HepG2 (cell line): ENCODE measurements around the gene BPIFB2. TPM values are rescaled to one million over a fixed set of nuclear protein-coding genes. Genes with fewer than 3 reads are reported as not detected.

Experiments used
- ATM ChIP-seq: fragments of 450-650 bp; IDR thresholded peaks from 2 replicates; pipeline ENCODE4 v1.7.1; 2017; ENCODE audit warnings: mild to moderate bottlenecking, borderline replicate concordance
- ETS1 ChIP-seq: sonication (generic); formaldehyde crosslinking; IDR thresholded peaks from 2 replicates; pipeline ENCODE4 v1.4.0; 2020; ENCODE audit warnings: missing genetic modification reagents
- HOXA3 ChIP-seq: sonication (generic); formaldehyde crosslinking; IDR thresholded peaks from 2 replicates; pipeline ENCODE4 v1.5.0; 2020; ENCODE audit warnings: missing genetic modification reagents
- KDM5A ChIP-seq: fragments of 200-600 bp; sonication (generic); IDR thresholded peaks from 2 replicates; pipeline ENCODE4 v1.7.0; 2018; ENCODE audit warnings: antibody characterized with exemption, mild to moderate bottlenecking, low read length, borderline replicate concordance
- MIER3 ChIP-seq: IDR thresholded peaks from 2 replicates; pipeline ENCODE4 v1.6.1; 2016; ENCODE audit warnings: missing compliant biosample characterization, borderline replicate concordance
- MTA3 ChIP-seq: sonication (generic); formaldehyde crosslinking; IDR thresholded peaks from 2 replicates; pipeline ENCODE4 v1.4.0; 2020; ENCODE audit warnings: missing genetic modification reagents
- MYPOP ChIP-seq: sonication (generic); formaldehyde crosslinking; IDR thresholded peaks from 2 replicates; pipeline ENCODE4 v1.8.1; 2023; ENCODE audit warnings: mild to moderate bottlenecking, moderate library complexity, missing genetic modification reagents
- NFKB2 ChIP-seq: sonication (generic); formaldehyde crosslinking; IDR thresholded peaks from 2 replicates; pipeline ENCODE4 v1.4.0; 2020; ENCODE audit warnings: missing genetic modification reagents, borderline replicate concordance
- PHF20 ChIP-seq: sonication (generic); formaldehyde crosslinking; IDR thresholded peaks from 2 replicates; pipeline ENCODE4 v1.5.0; 2020; ENCODE audit warnings: mild to moderate bottlenecking, missing genetic modification reagents
- PRDM15 ChIP-seq: sonication (generic); formaldehyde crosslinking; IDR thresholded peaks from 2 replicates; pipeline ENCODE4 v1.4.0; 2020; ENCODE audit warnings: missing genetic modification reagents
- RBFOX2 ChIP-seq: fragments of 200-400 bp; formaldehyde crosslinking; IDR thresholded peaks from 2 replicates; pipeline ENCODE4 v1.6.1; 2017; ENCODE audit warnings: low read depth, mild to moderate bottlenecking, low read length
- RXRB ChIP-seq: IDR thresholded peaks from 2 replicates; pipeline ENCODE4 v1.6.1; 2016; ENCODE audit warnings: borderline replicate concordance, missing genetic modification reagents, missing compliant biosample characterization
- SYNCRIP ChIP-seq: fragments of 200-400 bp; formaldehyde crosslinking; IDR thresholded peaks from 2 replicates; pipeline ENCODE4 v1.6.1; 2018; ENCODE audit warnings: mild to moderate bottlenecking, low read depth, low read length; ENCODE audit not compliant: insufficient read depth
- ZNF441 ChIP-seq: sonication (generic); formaldehyde crosslinking; IDR thresholded peaks from 2 replicates; pipeline ENCODE4 v1.7.0; 2021; ENCODE audit warnings: missing genetic modification reagents, borderline replicate concordance
- ZNF562 ChIP-seq: sonication (generic); formaldehyde crosslinking; IDR thresholded peaks from 2 replicates; pipeline ENCODE4 v1.8.0; 2022; ENCODE audit warnings: missing genetic modification reagents, borderline replicate concordance
- ZNF598 ChIP-seq: sonication (generic); formaldehyde crosslinking; IDR thresholded peaks from 2 replicates; pipeline ENCODE4 v1.5.1; 2020; ENCODE audit warnings: mild to moderate bottlenecking, missing genetic modification reagents, borderline replicate concordance
- polyA plus RNA-seq, 8 experiments: library from polyadenylated mRNA; depleted of rRNA in 3 of 8; stranded (reverse) in 7 of 8; unstranded in 1 of 8; fragments of >200 nt; fragmentation: Illumina TruSeq in 4 of 8; extraction: Trizol in 4 of 8; gene quantifications; 2 replicates each; pipeline versions ENCODE4 v1.2.1 to v1.2.3, GENCODE V29; 2011 to 2016; ENCODE audit warnings: low read depth in 4 of 8, missing spikeins in 1 of 8, mixed read lengths in 1 of 8; ENCODE audit not compliant: insufficient read depth in 1 of 8
- total RNA-seq, 5 experiments: library from RNA; depleted of rRNA; stranded (reverse); fragments of >200 nt; fragmentation: Illumina TruSeq; extraction: Trizol; gene quantifications; 2 replicates each; pipeline ENCODE4 v1.2.3, GENCODE V29; 2016; ENCODE audit warnings: low read depth in 1 of 5
- TF ChIP-seq, protein P1 (sequence below): sonication (generic); formaldehyde crosslinking; IDR thresholded peaks from 2 replicates; pipeline ENCODE4 v1.4.0; 2020; ENCODE audit warnings: missing genetic modification reagents, low read depth, mild to moderate bottlenecking, borderline replicate concordance
- TF ChIP-seq, protein P2 (sequence below): sonication (generic); formaldehyde crosslinking; conservative IDR thresholded peaks from 2 replicates; pipeline ENCODE4 v1.8.0; 2022; ENCODE audit warnings: low read depth, missing genetic modification reagents

Gene BPIFB2
- total and polyA plus RNA-seq, 2 of the 13 experiments (the other 11 are each of a cell fraction or from before 2014, with no cell fraction given), result 54.5 to 902 TPM

DNA sequence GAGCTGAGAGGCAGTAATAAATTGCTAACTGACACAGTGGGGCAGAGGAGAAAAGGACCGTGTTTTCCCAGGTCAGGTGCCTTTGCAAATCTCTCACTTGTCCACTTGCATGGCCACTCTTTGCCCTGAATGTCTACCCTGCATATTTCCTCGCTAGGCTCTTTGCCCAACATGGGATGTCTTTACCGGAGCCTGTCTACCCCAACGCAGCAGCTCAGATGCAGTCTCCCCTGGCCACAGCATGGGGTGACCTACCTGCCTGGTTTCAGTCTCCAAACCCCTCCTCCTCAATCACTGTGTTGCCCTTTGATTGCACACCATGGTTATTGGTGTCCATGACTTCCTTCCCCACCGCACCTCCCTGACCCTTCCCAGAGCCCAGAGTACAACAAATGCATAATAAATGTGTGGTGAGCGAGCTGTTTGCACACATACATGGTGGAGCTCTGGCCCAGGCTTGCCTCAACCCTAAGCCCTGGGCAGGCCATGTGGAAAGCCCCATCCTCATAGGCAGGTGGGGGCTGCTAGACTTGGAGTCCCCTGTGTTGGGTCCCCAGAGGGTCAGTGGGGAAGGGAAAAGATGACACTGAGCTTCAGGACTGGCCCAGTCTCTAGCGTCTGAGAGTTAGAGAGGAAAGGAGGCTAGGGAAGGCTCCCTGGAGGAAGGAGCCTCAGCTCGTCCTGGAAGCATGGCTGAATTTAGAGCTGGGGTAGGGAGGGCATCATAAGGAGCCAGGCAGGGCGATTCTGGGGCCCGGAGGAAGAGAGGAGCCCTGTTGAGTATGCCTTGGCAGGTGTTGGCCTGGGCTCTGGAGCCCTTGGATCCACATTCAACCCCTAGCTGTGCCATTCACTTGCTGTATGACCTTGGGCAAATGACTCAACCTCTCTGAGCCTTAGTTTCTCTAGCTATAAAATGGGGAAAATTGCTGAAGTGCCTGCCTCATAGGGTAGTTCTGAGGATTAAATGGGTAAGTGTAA lies 19.6 kb downstream of the BPIFB2 start (continued):
- TF ChIP-seq SYNCRIP (no peak), RBFOX2 (peak; percentile 67), ZNF562 (CRISPR knock-in tag) (no peak), ZNF598 (CRISPR knock-in tag) (no peak), KDM5A (no peak), RXRB (CRISPR knock-in tag) (no peak), ATM (no peak), PHF20 (no peak), PRDM15 (CRISPR knock-in tag) (no peak), MTA3 (CRISPR knock-in tag) (no peak), HOXA3 (CRISPR knock-in tag) (no peak), ZNF441 (CRISPR knock-in tag) (no peak; the same call in 1 of the 2 replicates), NFKB2 (peak; percentile 59; the same call in 1 of the 2 replicates), MIER3 (CRISPR knock-in tag) (no peak), ETS1 (CRISPR knock-in tag) (0 out of 2 replicates have a peak, but pooled peaks have one; percentile 80), MYPOP (CRISPR knock-in tag) (no peak)
- TF ChIP-seq, protein P1, sequence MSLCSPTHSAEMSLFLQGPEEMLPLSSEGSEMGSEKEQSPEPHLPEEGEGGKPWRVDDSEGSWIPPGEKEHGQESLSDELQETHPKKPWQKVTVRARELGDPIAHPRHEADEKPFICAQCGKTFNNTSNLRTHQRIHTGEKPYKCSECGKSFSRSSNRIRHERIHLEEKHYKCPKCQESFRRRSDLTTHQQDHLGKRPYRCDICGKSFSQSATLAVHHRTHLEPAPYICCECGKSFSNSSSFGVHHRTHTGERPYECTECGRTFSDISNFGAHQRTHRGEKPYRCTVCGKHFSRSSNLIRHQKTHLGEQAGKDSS, result no peak
- TF ChIP-seq, protein P2, sequence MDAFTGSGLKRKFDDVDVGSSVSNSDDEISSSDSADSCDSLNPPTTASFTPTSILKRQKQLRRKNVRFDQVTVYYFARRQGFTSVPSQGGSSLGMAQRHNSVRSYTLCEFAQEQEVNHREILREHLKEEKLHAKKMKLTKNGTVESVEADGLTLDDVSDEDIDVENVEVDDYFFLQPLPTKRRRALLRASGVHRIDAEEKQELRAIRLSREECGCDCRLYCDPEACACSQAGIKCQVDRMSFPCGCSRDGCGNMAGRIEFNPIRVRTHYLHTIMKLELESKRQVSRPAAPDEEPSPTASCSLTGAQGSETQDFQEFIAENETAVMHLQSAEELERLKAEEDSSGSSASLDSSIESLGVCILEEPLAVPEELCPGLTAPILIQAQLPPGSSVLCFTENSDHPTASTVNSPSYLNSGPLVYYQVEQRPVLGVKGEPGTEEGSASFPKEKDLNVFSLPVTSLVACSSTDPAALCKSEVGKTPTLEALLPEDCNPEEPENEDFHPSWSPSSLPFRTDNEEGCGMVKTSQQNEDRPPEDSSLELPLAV (CRISPR knock-in tag), result no peak
